DOHH2 (cell line): Measurements from ENCODE around the gene EMX1.

Experiments
- H3F3A ChIP-seq: fragments of 200-600 bp; sonication (generic), shearing (Covaris generic); 2 replicates; pipeline ENCODE4 v1.6.0; 2016; ENCODE audit warnings: antibody characterized with exemption, mild to moderate bottlenecking; ENCODE audit not compliant: control insufficient read depth, insufficient read depth
- H3K27ac ChIP-seq: fragments of 200-600 bp; sonication (generic); 2 replicates; pipeline ENCODE4 v1.5.1; 2014; ENCODE audit warnings: low read depth, mild to moderate bottlenecking, low read length, moderate library complexity
- H3K27me3 ChIP-seq: fragments of 200-600 bp; sonication (generic); 2 replicates; pipeline ENCODE4 v1.6.1; 2014; ENCODE audit warnings: mild to moderate bottlenecking, low read length, mixed read lengths; ENCODE audit not compliant: control insufficient read depth
- H3K36me3 ChIP-seq: fragments of 200-600 bp; sonication (generic); 2 replicates; pipeline ENCODE4 v1.6.1; 2014; ENCODE audit warnings: mild to moderate bottlenecking, low read length, moderate library complexity, mixed read lengths; ENCODE audit not compliant: control insufficient read depth
- H3K4me1 ChIP-seq: fragments of 200-600 bp; sonication (generic); 2 replicates; pipeline ENCODE4 v1.6.1; 2014; ENCODE audit warnings: mild to moderate bottlenecking, low read length, mixed read lengths; ENCODE audit not compliant: control insufficient read depth
- H3K4me2 ChIP-seq: fragments of 200-600 bp; sonication (generic); 2 replicates; pipeline ENCODE4 v1.6.0; 2014; ENCODE audit warnings: mild to moderate bottlenecking, low read length, moderate library complexity
- H3K4me3 ChIP-seq: fragments of 200-600 bp; sonication (generic); 2 replicates; pipeline ENCODE4 v1.5.1; 2014; ENCODE audit warnings: mild to moderate bottlenecking, low read length, mixed read lengths
- H3K79me2 ChIP-seq: fragments of 200-600 bp; sonication (generic); 2 replicates; pipeline ENCODE4 v1.6.1; 2014; ENCODE audit warnings: mild to moderate bottlenecking, low read length, mixed read lengths; ENCODE audit not compliant: control insufficient read depth
- H3K9me2 ChIP-seq: fragments of 200-600 bp; sonication (generic); replicated peaks from 2 replicates; pipeline ENCODE4 v1.6.1; 2014; ENCODE audit warnings: mild to moderate bottlenecking, low read length, mixed read lengths; ENCODE audit not compliant: control insufficient read depth
- H3K9me3 ChIP-seq: fragments of 200-600 bp; sonication (generic); 2 replicates; pipeline ENCODE4 v1.6.1; 2014; ENCODE audit warnings: antibody characterized with exemption, low read length, mixed read lengths; ENCODE audit not compliant: control insufficient read depth, insufficient read depth
- H4K20me1 ChIP-seq: fragments of 200-600 bp; sonication (generic); 2 replicates; pipeline ENCODE4 v1.6.0; 2014; ENCODE audit warnings: low read depth, mild to moderate bottlenecking, antibody characterized with exemption, low read length, moderate library complexity; ENCODE audit not compliant: control insufficient read depth, insufficient read depth
- CTCF ChIP-seq: fragments of 200-600 bp; sonication (generic); IDR thresholded peaks from one replicate; pipeline ENCODE4 v1.5.1; 2014; ENCODE audit warnings: antibody characterized with exemption, mild to moderate bottlenecking, low read depth, low read length; ENCODE audit not compliant: poor library complexity, severe bottlenecking
- EZH2phosphoT487 ChIP-seq: fragments of 200-600 bp; sonication (generic); IDR thresholded peaks from 2 replicates; pipeline ENCODE4 v1.6.1; 2017; ENCODE audit warnings: borderline replicate concordance, mild to moderate bottlenecking, antibody characterized with exemption, low read length, moderate library complexity, mixed read lengths

The EMX1 gene

GRCh38 chr2:72973566-72974435 is 56.5 kb downstream of the EMX1 start:
- no peaks in the 10 kb centered on the region for H3K36me3 ChIP-seq
- no peaks in the 10 kb centered on the region for H3K9me3 ChIP-seq
- no peaks in the 10 kb centered on the region for H3K4me1 ChIP-seq
- no peak overlapping the region for H3K4me3 ChIP-seq
- TF ChIP-seq EZH2phosphoT487 = no peak
- TF ChIP-seq CTCF = peak; percentile 88
- no peak overlapping the region for H3K27ac ChIP-seq
- H3K27me3 ChIP-seq = no peaks in the 10 kb centered on the region
- no peaks in the 10 kb centered on the region for H3F3A ChIP-seq
- H3K4me2 ChIP-seq = no peak overlapping the region
- H4K20me1 ChIP-seq = 0 out of 2 replicates have a peak, but pooled peaks cover 3% of the 10 kb centered on the region
- H3K79me2 ChIP-seq = no peaks in the 10 kb centered on the region
- no peaks in the 10 kb centered on the region for H3K9me2 ChIP-seq

GRCh38 chr2:72974436-72974754 is 57.1 kb downstream of the EMX1 start:
- Histone ChIP-seq H3K4me1 (no peaks in the 10 kb centered on the region), H3K27ac (no peak overlapping the region), H3K9me2 (no peaks in the 10 kb centered on the region), H3K27me3 (no peaks in the 10 kb centered on the region), H3K4me2 (no peak overlapping the region), H3K9me3 (no peaks in the 10 kb centered on the region), H3K79me2 (no peaks in the 10 kb centered on the region), H3K36me3 (no peaks in the 10 kb centered on the region), H3K4me3 (no peak overlapping the region), H4K20me1 (0 out of 2 replicates have a peak, but pooled peaks cover 3% of the 10 kb centered on the region), H3F3A (no peaks in the 10 kb centered on the region)
- TF ChIP-seq EZH2phosphoT487 = no peak

- no peak overlapping the region for H3K4me3 ChIP-seq
- no peaks in the 10 kb centered on the region for H3K9me2 ChIP-seq
- TF ChIP-seq EZH2phosphoT487 = no peak
- no peak for TF ChIP-seq CTCF
- 0 out of 2 replicates have a peak, but pooled peaks cover 3% of the 10 kb centered on the region for H4K20me1 ChIP-seq
- H3K27me3 ChIP-seq = no peaks in the 10 kb centered on the region
- no peaks in the 10 kb centered on the region for H3K9me3 ChIP-seq
- no peak overlapping the region for H3K4me2 ChIP-seq
- H3K27ac ChIP-seq = no peak overlapping the region
- H3K79me2 ChIP-seq = no peaks in the 10 kb centered on the region
- H3K4me1 ChIP-seq = peaks cover 4% of the 10 kb centered on the region
- H3K36me3 ChIP-seq = no peaks in the 10 kb centered on the region
- H3F3A ChIP-seq = no peaks in the 10 kb centered on the region
These were observed 57.7 kb downstream of the EMX1 start for GRCh38 chr2:72975017-72975416.

GRCh38 chr2:72979896-72980295 is 62.6 kb downstream of the EMX1 start:
- H3K4me2 ChIP-seq = peak overlapping the region; percentile 33
- TF ChIP-seq EZH2phosphoT487 (no peak), CTCF (no peak)
- H3F3A ChIP-seq = no peaks in the 10 kb centered on the region
- H3K4me1 ChIP-seq = peaks cover 10% of the 10 kb centered on the region
- H3K9me3 ChIP-seq = no peaks in the 10 kb centered on the region
- H3K9me2 ChIP-seq = no peaks in the 10 kb centered on the region
- H3K36me3 ChIP-seq = no peaks in the 10 kb centered on the region
- no peak overlapping the region for H3K4me3 ChIP-seq
- no peak overlapping the region for H3K27ac ChIP-seq
- H3K79me2 ChIP-seq = no peaks in the 10 kb centered on the region
- no peaks in the 10 kb centered on the region for H3K27me3 ChIP-seq
- H4K20me1 ChIP-seq = no peaks in the 10 kb centered on the region
